Calu3 (cell line): ENCODE measurements around the gene BACH2. TPM values are rescaled to one million over a fixed set of nuclear protein-coding genes. Genes with fewer than 3 reads are reported as not detected.

Experiments used
- BruUV-seq: library from RNA; stranded (reverse); fragments of 400-500 nt; replicated peaks from 2 replicates; lab custom pipeline; 2021; lab: Mats Ljungman, UMichigan
- CTCF ChIA-PET: fragments of 300-600 bp; sonication (Branson Sonifier 250); formaldehyde crosslinking; loops from one replicate; lab custom pipeline; 2022; ENCODE audit warnings: antibody characterized with exemption; lab: Charles Lee
- DNase-seq: peaks from one replicate; pipeline ENCODE4 v3.0.0; 2022
- H3K27ac Mint-ChIP-seq: one replicate; pipeline ENCODE4 v1.8.0; 2022; ENCODE audit warnings: mixed read lengths; ENCODE audit not compliant: unreplicated experiment
- H3K27me3 Mint-ChIP-seq: one replicate; pipeline ENCODE4 v1.8.0; 2022; ENCODE audit warnings: mixed read lengths; ENCODE audit not compliant: unreplicated experiment
- H3K36me3 Mint-ChIP-seq: one replicate; pipeline ENCODE4 v1.8.0; 2022; ENCODE audit warnings: mild to moderate bottlenecking, moderate library complexity, mixed read lengths; ENCODE audit not compliant: insufficient read depth, unreplicated experiment
- H3K4me1 Mint-ChIP-seq: one replicate; pipeline ENCODE4 v1.8.0; 2022; ENCODE audit warnings: mild to moderate bottlenecking, low read depth, mixed read lengths; ENCODE audit not compliant: unreplicated experiment
- H3K4me3 Mint-ChIP-seq: one replicate; pipeline ENCODE4 v1.8.0; 2022; ENCODE audit warnings: mild to moderate bottlenecking, low read depth, moderate library complexity, mixed read lengths; ENCODE audit not compliant: unreplicated experiment
- H3K9me3 Mint-ChIP-seq: one replicate; pipeline ENCODE4 v1.8.0; 2022; ENCODE audit warnings: low read depth, mixed read lengths; ENCODE audit not compliant: unreplicated experiment
- CTCF ChIP-seq: fragments of 200-600 bp; IDR thresholded peaks from one replicate; pipeline ENCODE4 v1.8.0; 2022; ENCODE audit warnings: antibody characterized with exemption; ENCODE audit not compliant: unreplicated experiment
- intact Hi-C: fragments of 100-400 bp; cut with micrococcal nuclease; formaldehyde crosslinking; loops from one replicate; pipeline ENCODE4 v1.10.0; 2022; ENCODE audit not compliant: unreplicated experiment
- total RNA-seq: library from RNA; stranded (reverse); gene quantifications from 2 replicates; pipeline ENCODE4 v1.2.3, GENCODE V29; 2022

BACH2 gene
- total RNA-seq, 1 experiment from 2014 or later = 7.2 TPM

DNA sequence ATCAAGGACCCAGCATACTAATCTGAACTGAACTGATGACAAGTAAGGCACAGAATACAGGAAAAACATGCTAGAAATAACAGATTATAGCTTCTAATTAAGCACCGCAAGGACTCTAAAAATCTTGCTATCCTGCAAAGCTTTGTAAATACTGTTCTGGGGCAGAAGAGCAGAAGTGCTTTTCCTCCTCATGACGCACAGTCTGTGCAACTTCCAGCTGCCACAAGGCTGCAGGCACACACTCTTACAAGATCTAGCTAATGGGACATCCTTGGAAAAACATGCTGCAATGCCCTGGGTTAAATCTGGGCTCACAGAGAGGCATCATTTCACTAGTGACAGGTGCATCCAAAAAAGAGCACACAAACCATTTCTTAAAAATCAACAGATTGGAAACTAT lies 213.8 kb downstream of the BACH2 start:
- no TSS peak for BruUV-seq
- Mint-ChIP-seq H3K27ac (no peak overlapping the region), H3K9me3 (no peaks in the 10 kb centered on the region), H3K4me1 (peaks cover 3% of the 10 kb centered on the region), H3K27me3 (no peaks in the 10 kb centered on the region), H3K4me3 (no peak overlapping the region), H3K36me3 (no peaks in the 10 kb centered on the region)
- no peak for TF ChIP-seq CTCF
- CTCF ChIA-PET = no interaction called here
- DNase-seq = no peak
- intact Hi-C loops = loop anchor here (10.0 kb wide), 1 partner anchor 108 kb away; no protein-coding TSS in a partner anchor

GRCh38 chr6:90080876-90081481 lies 215.7 kb downstream of the BACH2 start:
- no peak overlapping the region for H3K27ac Mint-ChIP-seq

DNA sequence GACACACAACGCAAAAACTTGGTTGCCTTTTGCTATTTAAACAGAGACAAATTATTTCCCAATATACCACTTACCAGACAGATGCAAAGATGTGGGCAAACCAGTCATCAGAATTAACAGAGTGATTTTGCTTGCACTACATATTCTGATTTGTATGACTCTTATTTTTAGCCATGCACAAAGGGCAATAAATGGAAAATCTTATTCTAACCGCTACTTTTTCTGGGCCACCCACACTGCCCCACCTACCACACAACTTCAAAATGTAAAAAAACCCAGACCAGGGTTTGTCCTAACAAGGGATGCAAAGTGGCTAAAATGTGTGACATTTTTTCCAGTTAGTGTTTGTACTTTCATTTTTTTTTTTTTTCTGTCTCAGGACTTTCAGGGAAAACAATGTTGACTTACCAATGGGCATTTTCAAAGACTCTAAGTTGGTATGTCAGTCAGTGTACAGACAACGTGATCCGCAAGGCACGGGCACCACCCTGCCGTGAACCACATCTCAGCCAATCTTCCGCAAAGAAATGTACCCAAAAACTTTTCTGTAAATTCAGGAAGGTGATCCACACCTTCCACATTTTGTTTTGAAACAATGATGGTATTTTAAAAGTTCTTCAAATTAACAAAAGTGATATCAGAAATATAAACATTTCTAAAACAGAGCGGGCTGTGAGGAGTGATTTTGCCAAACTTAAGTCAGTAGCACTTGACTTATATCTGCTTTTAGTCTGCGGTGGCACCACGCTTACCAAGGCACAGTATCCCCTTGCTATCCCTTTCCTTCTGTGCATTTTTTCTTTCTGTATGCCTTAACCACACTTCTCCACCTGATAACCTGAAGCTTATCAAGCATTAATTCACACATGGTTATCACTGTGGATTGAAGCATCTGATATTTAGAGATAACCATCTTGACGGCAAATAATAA lies 216.8 kb downstream of the BACH2 start:
- Mint-ChIP-seq H3K27ac (no peak overlapping the region), H3K27me3 (no peaks in the 10 kb centered on the region), H3K4me3 (no peak overlapping the region), H3K9me3 (no peaks in the 10 kb centered on the region), H3K4me1 (no peaks in the 10 kb centered on the region), H3K36me3 (no peaks in the 10 kb centered on the region)
- intact Hi-C loops = loop anchor here (10.0 kb wide), 1 partner anchor 105 kb away; no protein-coding TSS in a partner anchor
- no peak for DNase-seq
- no TSS peak for BruUV-seq
- TF ChIP-seq CTCF = no peak
- CTCF ChIA-PET = no interaction called here

More at GRCh38 chr6:90080876-90081481, 215.7 kb downstream of the BACH2 start:
- no peak for DNase-seq
- no peak overlapping the region for H3K4me3 Mint-ChIP-seq
- no peaks in the 10 kb centered on the region for H3K4me1 Mint-ChIP-seq
- no peaks in the 10 kb centered on the region for H3K36me3 Mint-ChIP-seq
- TF ChIP-seq CTCF = no peak
- intact Hi-C loops = loop anchor here (10.0 kb wide), 1 partner anchor 106 kb away; no protein-coding TSS in a partner anchor
- CTCF ChIA-PET = no interaction called here
- H3K9me3 Mint-ChIP-seq = no peaks in the 10 kb centered on the region
- BruUV-seq = no TSS peak
- no peaks in the 10 kb centered on the region for H3K27me3 Mint-ChIP-seq

- CTCF ChIA-PET = no interaction called here
- Mint-ChIP-seq H3K27me3 (no peaks in the 10 kb centered on the region), H3K4me1 (peaks cover 9% of the 10 kb centered on the region), H3K36me3 (no peaks in the 10 kb centered on the region), H3K27ac (no peak overlapping the region), H3K4me3 (no peak overlapping the region), H3K9me3 (no peaks in the 10 kb centered on the region)
- intact Hi-C loops = no loop called here
- no peak for TF ChIP-seq CTCF
- BruUV-seq = no TSS peak
- DNase-seq = no peak
These were observed 217.9 kb downstream of the BACH2 start for GRCh38 chr6:90078513-90079289.
